ENCODE data around the gene MMRN2.
"Not testable (repeated sequence)": the region's sequence is repeated elsewhere in the genome, so short reads cannot be mapped to it uniquely, and the experiment has no call there.

Gene MMRN2

DNA sequence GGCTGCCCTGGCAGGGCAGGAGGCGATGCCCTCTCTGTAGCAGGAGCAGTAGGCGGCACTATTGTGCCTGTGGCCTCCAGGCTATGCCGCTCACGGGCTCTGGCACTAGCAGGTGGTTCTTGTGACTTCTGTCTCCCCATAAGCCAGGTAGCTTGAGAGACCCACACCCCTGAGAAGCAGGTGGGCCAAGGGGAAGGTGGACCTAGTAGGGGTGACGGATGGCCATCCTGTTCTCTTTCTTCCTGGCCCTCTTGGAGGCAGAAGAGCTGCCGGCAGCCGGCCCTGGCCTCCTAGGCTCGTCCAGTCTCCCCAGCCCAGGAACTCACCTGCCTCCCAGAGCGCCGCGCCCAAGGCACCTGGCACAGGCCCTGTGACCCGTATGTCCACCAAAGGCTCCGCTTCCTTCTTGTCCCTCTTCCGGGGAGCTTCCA lies 15.4 kb downstream of the MMRN2 start:
- no peak for DNase-seq (ENCODE audit: insufficient read length)
- TF ChIP-seq POLR2A (IDR thresholded peaks at IDR 0.05; ENCODE audit: low read depth, low read length), result no peak
- no peak for TF ChIP-seq TAF1 (IDR thresholded peaks at IDR 0.05; ENCODE audit: borderline replicate concordance, low read depth, low read length)
- no peak for TF ChIP-seq POLR2AphosphoS5 (IDR thresholded peaks at IDR 0.05; ENCODE audit: low read depth, low read length)
- no peak for FAIRE-seq

DNA sequence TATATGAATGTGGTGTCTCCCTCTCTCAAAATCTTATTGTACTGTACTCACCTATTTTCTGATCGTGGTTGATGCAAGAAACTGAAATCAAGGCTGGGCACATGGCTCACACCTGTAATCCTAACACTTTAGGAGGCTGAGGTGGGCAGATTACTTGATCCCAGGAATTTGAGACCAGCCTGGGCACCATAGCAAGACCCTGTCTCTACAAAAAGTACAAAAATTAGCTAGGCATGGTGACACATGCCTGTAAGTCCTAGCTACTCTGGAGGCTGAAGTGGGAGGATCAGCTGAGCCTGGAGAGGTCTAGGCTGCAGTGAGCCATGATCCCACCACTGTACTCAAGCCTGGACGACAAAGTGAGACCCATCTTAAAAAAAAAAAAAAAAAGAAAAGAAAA lies 16.0 kb downstream of the MMRN2 start:
- no peak for DNase-seq (ENCODE audit: insufficient read length)
- no peak for FAIRE-seq
- TF ChIP-seq POLR2A (IDR thresholded peaks at IDR 0.05; ENCODE audit: low read depth, low read length), result no peak
- no peak for TF ChIP-seq TAF1 (IDR thresholded peaks at IDR 0.05; ENCODE audit: borderline replicate concordance, low read depth, low read length)
- no peak for TF ChIP-seq POLR2AphosphoS5 (IDR thresholded peaks at IDR 0.05; ENCODE audit: low read depth, low read length)

DNA sequence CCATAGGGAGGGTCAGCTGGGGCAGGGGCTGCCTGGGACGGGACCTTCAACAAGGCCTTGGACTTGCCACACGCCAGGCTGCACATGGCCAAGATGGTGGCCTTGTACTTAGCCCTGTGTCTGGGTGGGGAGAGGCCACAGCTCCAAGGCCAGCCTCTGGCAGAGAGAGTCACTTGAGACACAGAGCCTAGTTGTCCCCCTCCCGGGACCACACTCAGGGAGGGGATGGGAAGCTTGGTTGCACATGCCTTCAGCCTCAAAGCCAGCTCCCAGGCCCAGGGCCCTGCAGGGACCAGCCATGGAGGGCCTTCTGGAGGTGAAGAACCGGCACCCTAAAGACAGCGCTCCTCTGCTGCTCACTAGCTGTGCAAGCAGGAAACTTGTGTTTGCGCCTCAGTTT lies 16.7 kb downstream of the MMRN2 start:
- TF ChIP-seq POLR2AphosphoS5 (IDR thresholded peaks at IDR 0.05; ENCODE audit: low read depth, low read length) (no peak), TAF1 (IDR thresholded peaks at IDR 0.05; ENCODE audit: borderline replicate concordance, low read depth, low read length) (no peak), POLR2A (IDR thresholded peaks at IDR 0.05; ENCODE audit: low read depth, low read length) (no peak)
- DNase-seq (ENCODE audit: insufficient read length), result no peak
- FAIRE-seq, result no peak

DNA sequence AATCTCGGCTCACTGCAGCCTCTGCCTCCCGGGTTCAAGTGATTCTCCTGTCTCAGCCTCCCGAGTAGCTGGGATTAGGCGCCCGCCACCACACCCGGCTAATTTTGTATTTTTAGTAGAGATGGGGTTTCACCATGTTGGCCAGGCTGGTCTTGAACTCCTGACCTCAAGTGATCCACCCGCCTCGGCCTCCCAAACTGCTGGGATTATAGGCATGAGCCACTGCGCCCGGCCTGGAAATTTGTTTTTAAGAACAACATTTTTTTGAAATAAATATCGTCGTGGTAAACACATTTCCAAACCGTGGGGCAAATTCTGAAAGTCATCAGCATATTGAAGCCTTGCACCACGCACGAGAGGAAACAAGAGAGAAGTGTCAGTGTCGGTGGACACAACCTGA lies 17.3 kb downstream of the MMRN2 start:
- not testable (repeated sequence) for FAIRE-seq; DNase-seq (ENCODE audit: insufficient read length)

DNA sequence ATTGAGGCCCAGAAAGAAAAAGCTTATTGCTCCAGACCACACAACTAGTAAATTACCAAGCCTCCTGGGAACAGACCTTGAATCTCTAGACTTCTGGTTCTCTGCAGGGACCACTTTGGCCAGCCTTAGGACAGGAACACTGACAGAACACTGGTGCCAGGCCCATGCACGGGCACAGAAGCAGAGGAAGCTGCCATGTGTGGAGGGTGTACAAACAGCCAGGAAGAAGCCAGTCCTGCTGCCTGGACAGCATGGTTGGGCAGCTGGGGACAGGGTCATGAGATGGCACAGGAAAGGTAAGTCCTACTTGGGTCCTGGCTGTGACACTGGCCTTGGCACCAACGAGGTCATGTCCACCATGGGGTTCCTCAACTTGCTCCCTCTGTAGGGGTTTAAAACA lies 19.2 kb downstream of the MMRN2 start:
- FAIRE-seq (no peak), DNase-seq (ENCODE audit: insufficient read length) (no peak)
- TF ChIP-seq POLR2A (IDR thresholded peaks at IDR 0.05; ENCODE audit: low read depth, low read length) (no peak), TAF1 (IDR thresholded peaks at IDR 0.05; ENCODE audit: borderline replicate concordance, low read depth, low read length) (no peak), POLR2AphosphoS5 (IDR thresholded peaks at IDR 0.05; ENCODE audit: low read depth, low read length) (no peak)

DNA sequence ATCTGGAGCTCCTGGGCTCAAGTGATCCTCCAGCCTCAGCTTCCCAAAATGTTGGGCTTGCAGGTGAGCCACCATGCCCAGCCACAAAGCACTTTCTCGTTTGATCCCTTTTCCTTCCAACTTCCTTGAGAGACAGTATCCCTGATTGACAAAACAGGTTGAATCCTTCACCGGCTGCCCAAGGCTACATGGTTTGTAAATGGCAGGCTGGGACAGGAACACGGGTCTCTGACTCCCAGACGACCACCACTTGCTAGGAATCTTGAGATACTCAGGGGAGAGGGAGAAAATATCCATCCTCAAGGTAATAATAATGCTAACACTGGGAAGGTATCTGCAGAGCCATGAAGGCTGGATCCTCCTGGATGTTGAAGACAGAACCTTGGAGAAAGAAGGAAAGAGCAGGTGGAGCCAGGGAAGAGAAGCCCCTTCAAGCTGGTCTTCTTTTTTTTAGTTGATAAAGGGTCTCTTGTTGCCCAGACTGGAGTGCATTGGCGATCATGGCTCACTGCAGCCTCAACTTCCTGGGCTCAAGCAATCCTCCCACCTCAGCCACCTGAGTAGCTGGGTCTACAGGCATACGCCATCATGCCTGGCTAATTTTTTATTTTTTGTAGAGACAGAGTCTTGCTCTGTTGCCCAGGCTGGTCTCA lies 19.8 kb downstream of the MMRN2 start:
- FAIRE-seq, result no peak
- no peak for TF ChIP-seq POLR2A (IDR thresholded peaks at IDR 0.05; ENCODE audit: low read depth, low read length)
- no peak for TF ChIP-seq TAF1 (IDR thresholded peaks at IDR 0.05; ENCODE audit: borderline replicate concordance, low read depth, low read length)
- TF ChIP-seq POLR2AphosphoS5 (IDR thresholded peaks at IDR 0.05; ENCODE audit: low read depth, low read length), result no peak
- no peak for DNase-seq (ENCODE audit: insufficient read length)

DNA sequence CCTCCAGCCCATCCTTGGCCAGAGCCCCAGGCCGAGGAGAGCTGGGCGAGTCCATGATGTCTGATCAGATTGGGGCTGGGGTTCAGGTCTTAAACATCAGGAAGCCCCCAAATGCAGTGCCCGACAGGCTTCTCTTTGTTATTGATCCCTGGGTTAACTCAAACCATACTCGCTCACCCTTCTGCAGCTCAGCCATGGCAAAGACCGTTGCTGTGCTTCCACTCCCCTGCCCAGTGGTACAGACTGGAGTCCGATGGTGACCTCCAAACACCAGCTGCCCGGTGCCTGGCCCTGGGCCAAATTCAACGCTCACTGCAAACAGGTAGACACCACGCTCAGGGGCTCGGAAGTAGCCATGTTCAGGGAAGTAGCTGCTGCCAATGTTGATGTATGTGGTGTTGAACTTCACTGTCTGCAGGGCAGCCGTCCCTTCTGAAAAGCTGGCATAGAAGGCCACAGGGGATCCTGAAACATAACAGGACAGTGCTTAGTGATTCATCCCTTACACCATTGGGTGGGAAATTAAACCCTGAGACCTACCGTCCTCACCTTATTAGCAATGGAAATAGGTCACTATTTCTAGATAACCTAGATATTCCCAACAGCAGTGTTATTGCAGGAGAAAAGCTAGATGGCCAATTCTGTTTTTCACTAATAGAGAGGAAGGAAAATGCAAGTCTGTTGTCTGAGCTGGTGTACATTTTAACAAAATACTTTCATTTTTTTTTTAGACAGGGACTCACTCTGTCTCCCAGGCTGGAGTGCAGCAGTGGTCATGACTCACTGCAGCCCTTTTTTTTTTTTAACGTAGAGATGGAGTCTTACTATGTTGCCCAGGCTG lies 20.5 kb downstream of the MMRN2 start:
- FAIRE-seq, result no peak
- TF ChIP-seq POLR2AphosphoS5 (IDR thresholded peaks at IDR 0.05; ENCODE audit: low read depth, low read length), result no peak
- TF ChIP-seq TAF1 (IDR thresholded peaks at IDR 0.05; ENCODE audit: borderline replicate concordance, low read depth, low read length), result no peak
- no peak for TF ChIP-seq POLR2A (IDR thresholded peaks at IDR 0.05; ENCODE audit: low read depth, low read length)
- no peak for DNase-seq (ENCODE audit: insufficient read length)

DNA sequence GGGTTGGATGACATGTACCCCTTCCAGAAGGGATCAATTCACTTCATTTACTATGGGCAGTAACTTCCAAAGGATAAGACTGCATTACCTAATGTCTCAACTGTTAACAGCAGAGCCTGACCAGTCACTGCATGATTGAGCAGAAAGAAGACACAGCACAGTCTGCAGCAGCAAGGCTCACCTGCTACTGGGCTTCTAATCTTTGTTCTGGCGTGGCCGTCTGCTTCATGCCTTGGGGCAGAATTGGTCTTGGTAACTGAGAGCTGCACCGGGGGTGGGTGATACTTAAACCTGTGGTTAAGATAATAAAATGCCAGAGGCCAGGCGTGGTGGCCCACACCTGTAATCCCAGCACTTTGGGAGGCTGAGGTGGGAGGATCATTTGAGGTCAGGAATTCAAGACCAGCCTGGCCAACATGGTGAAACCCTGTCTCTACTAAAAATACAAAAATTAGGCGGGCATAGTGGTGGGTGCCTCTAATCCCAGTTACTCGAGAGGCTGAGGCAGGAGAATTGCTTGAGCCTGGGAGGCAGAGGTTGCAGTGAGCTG lies 23.2 kb downstream of the MMRN2 start:
- FAIRE-seq; DNase-seq (ENCODE audit: insufficient read length): not testable (repeated sequence)

DNA sequence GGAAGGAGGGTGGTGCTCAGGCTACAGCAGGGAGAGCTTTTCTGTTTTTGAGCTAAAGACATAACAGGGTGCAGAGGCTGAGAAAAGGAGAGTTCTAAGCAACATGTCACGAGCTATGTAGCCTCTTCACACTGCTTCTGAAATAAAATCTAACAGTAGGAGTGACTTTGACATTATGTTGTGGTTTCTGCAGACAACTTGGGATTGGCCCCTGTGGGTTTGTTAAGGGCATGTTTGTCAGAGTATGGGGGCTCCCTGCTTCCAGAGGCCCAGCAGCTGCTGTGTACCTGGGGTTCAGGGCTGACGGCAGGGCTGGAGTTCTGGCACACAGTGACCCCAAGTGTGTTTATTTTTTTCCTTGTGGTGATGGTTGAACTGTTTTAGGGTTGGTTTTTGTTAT lies 24.7 kb downstream of the MMRN2 start:
- TF ChIP-seq POLR2A (IDR thresholded peaks at IDR 0.05; ENCODE audit: low read depth, low read length) (no peak), TAF1 (IDR thresholded peaks at IDR 0.05; ENCODE audit: borderline replicate concordance, low read depth, low read length) (no peak), POLR2AphosphoS5 (IDR thresholded peaks at IDR 0.05; ENCODE audit: low read depth, low read length) (no peak)
- FAIRE-seq (no peak), DNase-seq (ENCODE audit: insufficient read length) (no peak)

DNA sequence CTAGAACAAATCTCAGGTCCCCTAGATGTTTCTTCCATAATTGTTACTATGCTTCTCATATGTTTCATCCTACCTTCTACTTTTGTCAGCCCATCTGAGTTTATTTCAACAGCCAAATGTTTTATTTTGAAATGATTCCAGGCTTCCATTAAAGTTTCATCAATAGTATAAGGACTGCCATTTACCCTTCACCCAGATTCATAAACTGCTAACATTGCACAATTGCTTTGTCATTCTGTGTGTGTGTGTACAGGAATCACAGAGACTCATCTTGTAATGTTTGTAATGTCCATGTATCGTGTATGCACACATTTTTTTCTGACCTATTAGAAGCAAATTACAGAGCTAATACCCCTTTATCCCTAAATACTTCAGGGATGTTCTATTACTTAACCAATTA lies 25.5 kb downstream of the MMRN2 start:
- TF ChIP-seq TAF1 (IDR thresholded peaks at IDR 0.05; ENCODE audit: borderline replicate concordance, low read depth, low read length) (no peak), POLR2A (IDR thresholded peaks at IDR 0.05; ENCODE audit: low read depth, low read length) (no peak), POLR2AphosphoS5 (IDR thresholded peaks at IDR 0.05; ENCODE audit: low read depth, low read length) (no peak)
- FAIRE-seq, result no peak
- no peak for DNase-seq (ENCODE audit: insufficient read length)

DNA sequence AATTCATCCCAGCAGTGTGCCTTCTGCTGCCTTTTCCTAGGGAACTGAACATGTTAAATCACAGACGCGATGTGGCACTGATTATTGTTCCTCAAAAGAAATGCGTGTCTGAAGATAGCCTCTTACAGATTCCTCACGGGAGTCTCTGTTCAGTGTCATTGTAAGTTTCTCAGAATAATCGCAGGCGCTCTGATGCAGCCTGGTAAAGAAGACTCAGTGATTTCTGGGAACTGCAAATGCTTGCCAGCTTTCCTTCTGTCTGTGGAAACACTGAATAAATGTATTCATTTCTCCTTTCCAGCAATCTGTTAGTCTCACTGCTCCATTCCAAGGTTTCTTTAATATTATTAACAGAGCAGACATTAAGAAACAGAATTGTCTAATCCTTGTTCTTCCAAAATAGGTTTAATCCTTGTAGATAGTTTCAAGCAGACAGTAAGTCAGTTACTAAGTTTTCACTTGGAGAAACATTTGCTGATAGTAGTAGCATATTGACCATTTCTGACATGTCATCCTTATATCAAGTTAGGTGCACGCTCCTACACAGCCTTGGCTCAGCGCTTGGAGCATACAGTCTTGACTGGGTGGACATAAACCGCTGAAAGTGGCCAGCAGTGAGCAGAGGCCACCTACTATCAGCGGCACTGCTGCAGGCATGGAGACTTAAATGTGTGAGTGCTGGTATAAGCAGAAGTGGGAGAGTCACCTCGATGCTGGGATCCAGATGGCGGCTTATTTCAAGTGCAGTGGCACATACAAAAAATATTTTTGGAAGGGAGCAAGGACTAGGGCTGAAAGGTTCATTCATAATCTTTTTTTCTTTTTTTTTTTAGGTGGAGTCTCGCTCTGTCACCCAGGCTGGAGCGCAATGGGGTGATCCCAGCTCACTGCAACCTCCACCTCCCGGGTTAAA lies 27.7 kb downstream of the MMRN2 start:
- no peak for DNase-seq (ENCODE audit: insufficient read length)
- FAIRE-seq, result no peak
- TF ChIP-seq POLR2AphosphoS5 (IDR thresholded peaks at IDR 0.05; ENCODE audit: low read depth, low read length) (no peak), TAF1 (IDR thresholded peaks at IDR 0.05; ENCODE audit: borderline replicate concordance, low read depth, low read length) (no peak), POLR2A (IDR thresholded peaks at IDR 0.05; ENCODE audit: low read depth, low read length) (no peak)
